H1 (cell line): ENCODE data around the gene ERGIC3. TPM values are rescaled to one million over a fixed set of nuclear protein-coding genes. Genes with fewer than 3 reads are reported as not detected.

Source experiments
- CHD2 ChIP-seq: IDR thresholded peaks from 2 replicates; pipeline ENCODE4 v1.6.1; 2012; ENCODE audit warnings: low read length, improper control_type of control experiment
- EZH2 ChIP-seq: fragments of 200-600 bp; sonication (generic); IDR thresholded peaks from 2 replicates; pipeline ENCODE4 v1.7.1; 2012; ENCODE audit warnings: low read depth, mild to moderate bottlenecking, moderate library complexity, low read length, inconsistent platforms; ENCODE audit not compliant: severe bottlenecking
- POU5F1 ChIP-seq: IDR thresholded peaks from 2 replicates; pipeline ENCODE4 v1.6.1; 2011; ENCODE audit warnings: low read depth, mild to moderate bottlenecking, low read length, moderate library complexity
- polyA plus RNA-seq, 7 experiments: library from polyadenylated mRNA; depleted of rRNA in 3 of 7; stranded (reverse) in 5 of 7; unstranded in 2 of 7; fragments of >200 nt in 5 of 7; fragments of 200-250 nt in 2 of 7; gene quantifications; 1 replicate in 5 of 7; 2 replicates in 1 of 7; 4 replicates in 1 of 7; pipeline versions ENCODE4 v1.2.1 to v1.2.3, GENCODE V29; 2011 to 2013; ENCODE audit warnings: missing spikeins in 2 of 7, mixed read lengths in 2 of 7
- total RNA-seq: library from RNA; stranded (reverse); fragmentation: NEBNext Ultra II Directional; extraction: Animal tissue kit (Norgen Biotek cat#: 25700); gene quantifications from 2 replicates; pipeline ENCODE4 v1.2.1, GENCODE V29; 2021

ERGIC3 gene
- total and polyA plus RNA-seq, 2 of the 8 experiments (the other 6 are each of a cell fraction or from before 2014, with no cell fraction given): 178 to 341 TPM

- TF ChIP-seq EZH2 (no peak), CHD2 (no peak), POU5F1 (no peak)
Observed at GRCh38 chr20:35504751-35505150, 37.1 kb upstream of the ERGIC3 start (continued).
